Ishikawa (cell line): Measurements from ENCODE around the gene EOGT.

Experiments used
- CEBPB ChIP-seq: IDR thresholded peaks from 2 replicates; pipeline ENCODE4 v1.6.1; 2012
- CREB1 ChIP-seq: IDR thresholded peaks from 2 replicates; pipeline ENCODE4 v1.6.1; 2012; ENCODE audit warnings: low read depth
- EGR1 ChIP-seq: IDR thresholded peaks from 2 replicates; pipeline ENCODE4 v1.6.1; 2012
- EP300 ChIP-seq: IDR thresholded peaks from 2 replicates; pipeline ENCODE4 v1.6.1; 2012; ENCODE audit warnings: borderline replicate concordance
- FOXM1 ChIP-seq: IDR thresholded peaks from 2 replicates; pipeline ENCODE4 v1.6.1; 2012; ENCODE audit warnings: low read depth, borderline replicate concordance
- NFIC ChIP-seq: IDR thresholded peaks from 2 replicates; pipeline ENCODE4 v1.6.1; 2012
- RAD21 ChIP-seq: IDR thresholded peaks from 2 replicates; pipeline ENCODE4 v1.6.1; 2012; ENCODE audit warnings: low read depth
- TAF1 ChIP-seq: IDR thresholded peaks from 2 replicates; pipeline ENCODE4 v1.6.1; 2012; ENCODE audit warnings: low read depth, mild to moderate bottlenecking
- TCF12 ChIP-seq: IDR thresholded peaks from 2 replicates; pipeline ENCODE4 v1.6.1; 2012; ENCODE audit warnings: low read depth
- TEAD4 ChIP-seq: IDR thresholded peaks from 2 replicates; pipeline ENCODE4 v1.6.1; 2012
- YY1 ChIP-seq: IDR thresholded peaks from 2 replicates; pipeline ENCODE4 v1.6.1; 2012; ENCODE audit warnings: low read depth
- ZBTB7A ChIP-seq: IDR thresholded peaks from 2 replicates; pipeline ENCODE4 v1.6.1; 2012; ENCODE audit warnings: low read depth
- TF ChIP-seq, protein P1 (sequence below): IDR thresholded peaks from 2 replicates; pipeline ENCODE4 v1.6.1; 2012; ENCODE audit warnings: low read depth, mild to moderate bottlenecking
- TF ChIP-seq, protein P2 (sequence below): IDR thresholded peaks from 2 replicates; pipeline ENCODE4 v1.6.1; 2012
- TF ChIP-seq, protein P3 (sequence below): IDR thresholded peaks from 2 replicates; pipeline ENCODE4 v1.6.1; 2012

Gene EOGT

DNA sequence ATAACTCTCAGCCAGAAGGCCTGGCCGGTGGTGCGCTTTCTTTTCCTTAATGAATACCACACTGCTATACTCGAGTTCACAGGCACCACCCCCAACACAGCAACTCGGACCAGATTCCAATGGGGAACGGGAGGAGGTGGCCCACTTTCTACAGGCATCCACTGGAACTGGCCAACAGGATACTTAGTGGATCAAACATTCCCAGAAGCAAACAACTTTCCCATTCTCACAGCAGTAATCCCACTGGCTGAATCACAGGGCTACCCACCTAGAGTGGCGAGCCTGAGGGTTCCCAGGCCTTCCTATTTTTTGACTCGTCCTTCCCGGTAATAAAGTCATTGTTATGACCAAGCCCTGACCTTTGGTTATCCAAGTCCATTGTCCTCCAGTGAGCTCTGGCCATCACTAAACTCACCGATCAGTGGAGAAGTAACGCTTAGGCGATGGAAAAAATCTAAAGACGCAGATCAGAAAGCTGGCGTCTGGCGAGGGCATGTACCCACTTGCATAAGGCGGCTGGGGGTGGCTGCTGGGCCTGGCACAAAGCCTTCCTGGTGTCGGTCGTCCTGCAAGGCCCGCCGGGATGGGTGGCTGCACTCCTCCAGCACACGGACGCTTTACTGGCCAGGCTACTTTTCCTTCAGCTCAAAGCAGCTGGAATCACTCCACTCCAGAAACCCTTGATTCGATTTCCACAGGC lies 1.2 kb downstream of the EOGT start:
- TF ChIP-seq YY1 (no peak), CREB1 (no peak), ZBTB7A (no peak), EP300 (no peak), TAF1 (no peak), NFIC (no peak), CEBPB (no peak), EGR1 (no peak), RAD21 (no peak), TCF12 (no peak), FOXM1 (no peak), TEAD4 (no peak)
- TF ChIP-seq, protein P1, sequence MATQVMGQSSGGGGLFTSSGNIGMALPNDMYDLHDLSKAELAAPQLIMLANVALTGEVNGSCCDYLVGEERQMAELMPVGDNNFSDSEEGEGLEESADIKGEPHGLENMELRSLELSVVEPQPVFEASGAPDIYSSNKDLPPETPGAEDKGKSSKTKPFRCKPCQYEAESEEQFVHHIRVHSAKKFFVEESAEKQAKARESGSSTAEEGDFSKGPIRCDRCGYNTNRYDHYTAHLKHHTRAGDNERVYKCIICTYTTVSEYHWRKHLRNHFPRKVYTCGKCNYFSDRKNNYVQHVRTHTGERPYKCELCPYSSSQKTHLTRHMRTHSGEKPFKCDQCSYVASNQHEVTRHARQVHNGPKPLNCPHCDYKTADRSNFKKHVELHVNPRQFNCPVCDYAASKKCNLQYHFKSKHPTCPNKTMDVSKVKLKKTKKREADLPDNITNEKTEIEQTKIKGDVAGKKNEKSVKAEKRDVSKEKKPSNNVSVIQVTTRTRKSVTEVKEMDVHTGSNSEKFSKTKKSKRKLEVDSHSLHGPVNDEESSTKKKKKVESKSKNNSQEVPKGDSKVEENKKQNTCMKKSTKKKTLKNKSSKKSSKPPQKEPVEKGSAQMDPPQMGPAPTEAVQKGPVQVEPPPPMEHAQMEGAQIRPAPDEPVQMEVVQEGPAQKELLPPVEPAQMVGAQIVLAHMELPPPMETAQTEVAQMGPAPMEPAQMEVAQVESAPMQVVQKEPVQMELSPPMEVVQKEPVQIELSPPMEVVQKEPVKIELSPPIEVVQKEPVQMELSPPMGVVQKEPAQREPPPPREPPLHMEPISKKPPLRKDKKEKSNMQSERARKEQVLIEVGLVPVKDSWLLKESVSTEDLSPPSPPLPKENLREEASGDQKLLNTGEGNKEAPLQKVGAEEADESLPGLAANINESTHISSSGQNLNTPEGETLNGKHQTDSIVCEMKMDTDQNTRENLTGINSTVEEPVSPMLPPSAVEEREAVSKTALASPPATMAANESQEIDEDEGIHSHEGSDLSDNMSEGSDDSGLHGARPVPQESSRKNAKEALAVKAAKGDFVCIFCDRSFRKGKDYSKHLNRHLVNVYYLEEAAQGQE: no peak
- TF ChIP-seq, protein P2, sequence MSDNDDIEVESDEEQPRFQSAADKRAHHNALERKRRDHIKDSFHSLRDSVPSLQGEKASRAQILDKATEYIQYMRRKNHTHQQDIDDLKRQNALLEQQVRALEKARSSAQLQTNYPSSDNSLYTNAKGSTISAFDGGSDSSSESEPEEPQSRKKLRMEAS: no peak
- TF ChIP-seq, protein P3, sequence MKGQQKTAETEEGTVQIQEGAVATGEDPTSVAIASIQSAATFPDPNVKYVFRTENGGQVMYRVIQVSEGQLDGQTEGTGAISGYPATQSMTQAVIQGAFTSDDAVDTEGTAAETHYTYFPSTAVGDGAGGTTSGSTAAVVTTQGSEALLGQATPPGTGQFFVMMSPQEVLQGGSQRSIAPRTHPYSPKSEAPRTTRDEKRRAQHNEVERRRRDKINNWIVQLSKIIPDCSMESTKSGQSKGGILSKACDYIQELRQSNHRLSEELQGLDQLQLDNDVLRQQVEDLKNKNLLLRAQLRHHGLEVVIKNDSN: no peak

DNA sequence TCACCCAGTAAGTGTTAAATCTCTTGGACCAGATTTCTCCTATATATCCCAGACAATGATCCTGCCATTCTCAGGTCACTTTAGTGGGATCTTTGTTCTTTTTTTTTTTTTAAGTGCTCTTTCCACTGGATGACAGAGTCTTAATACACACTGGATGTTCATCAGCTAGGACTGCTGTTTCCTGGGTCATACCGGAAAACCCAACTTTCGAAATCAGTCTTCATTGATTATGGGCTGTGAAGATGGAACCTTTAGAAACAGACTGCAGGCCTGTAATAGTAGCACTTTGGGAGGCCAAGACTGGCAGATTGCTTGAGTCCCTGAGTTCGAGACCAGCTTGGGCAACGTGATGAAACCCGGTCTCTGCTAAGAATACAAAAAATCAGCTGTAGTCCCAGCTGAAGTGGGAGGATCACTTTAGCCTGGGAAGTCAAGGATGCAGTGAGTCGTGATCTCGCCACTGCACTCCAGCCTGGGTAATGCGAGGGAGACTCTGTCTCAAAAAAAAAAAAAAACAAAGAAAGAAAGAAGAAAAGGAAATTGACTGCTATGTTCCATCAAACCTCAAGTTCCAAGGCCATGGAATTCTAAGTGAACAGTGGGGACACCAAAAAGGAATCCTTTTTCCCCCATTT lies 2.3 kb downstream of the EOGT start:
- TF ChIP-seq EGR1 (no peak), TEAD4 (no peak), RAD21 (no peak), TAF1 (no peak), EP300 (no peak)
- TF ChIP-seq, protein P1: no peak
- TF ChIP-seq, protein P2: no peak

DNA sequence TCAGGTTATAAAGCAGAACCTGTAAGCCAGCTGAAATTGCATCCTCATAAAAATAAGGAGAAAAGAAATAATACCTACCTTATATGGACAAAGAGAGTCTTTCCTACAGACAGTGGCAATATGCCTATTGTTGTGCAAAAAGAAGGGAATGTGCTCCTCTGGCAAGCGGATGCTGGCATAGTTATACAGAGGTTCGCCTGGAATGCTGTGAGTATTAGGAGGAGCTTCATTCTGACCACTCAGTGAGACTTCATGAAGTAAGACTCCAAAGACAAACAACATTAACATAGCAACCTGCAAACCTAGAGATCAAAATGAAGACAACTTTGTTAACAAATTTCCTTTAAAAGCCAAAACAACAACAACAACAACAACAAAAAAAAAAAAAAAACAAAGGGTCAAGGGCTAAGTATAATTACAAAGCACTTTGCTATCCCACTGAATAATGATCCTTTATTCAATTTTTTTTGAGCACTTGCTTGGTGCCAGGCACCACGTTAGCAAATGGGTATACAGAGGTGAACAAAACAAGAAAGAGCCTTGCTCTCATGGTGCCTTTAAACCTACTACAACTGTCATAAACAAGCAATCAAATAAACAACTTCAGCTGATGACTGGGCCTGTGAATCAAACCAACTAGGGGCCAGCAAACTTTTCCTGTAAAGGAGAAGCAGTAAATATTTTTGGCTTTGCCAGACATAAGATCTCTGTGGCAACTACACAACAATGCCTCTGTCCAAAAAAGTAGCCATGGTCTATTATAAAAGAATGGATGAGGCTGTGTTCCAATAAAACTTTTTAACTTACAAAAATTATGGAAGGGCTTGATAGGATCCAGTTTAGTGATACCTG lies 3.7 kb downstream of the EOGT start:
- TF ChIP-seq ZBTB7A: no peak
- TF ChIP-seq TCF12: no peak
- no peak for TF ChIP-seq CEBPB
- no peak for TF ChIP-seq EP300
- no peak for TF ChIP-seq NFIC
- no peak for TF ChIP-seq TEAD4
- TF ChIP-seq EGR1: no peak
- no peak for TF ChIP-seq RAD21
- TF ChIP-seq, protein P2: no peak
- TF ChIP-seq, protein P1: no peak
- TF ChIP-seq, protein P3: no peak
- no peak for TF ChIP-seq FOXM1
- no peak for TF ChIP-seq YY1
- TF ChIP-seq TAF1: no peak
- TF ChIP-seq CREB1: no peak
